PC-9 (cell line): ENCODE data around the gene MPI.

ENCODE experiments used
- CTCF ChIP-seq: fragments of 200-600 bp; sonication (generic); conservative IDR thresholded peaks from 2 replicates; pipeline ENCODE4 v1.6.1; 2017; ENCODE audit warnings: mixed run types, antibody characterized with exemption, mild to moderate bottlenecking, moderate library complexity
- EZH2 ChIP-seq: fragments of 200-600 bp; sonication (generic); IDR thresholded peaks from 2 replicates; pipeline ENCODE4 v1.8.0; 2017; ENCODE audit warnings: antibody characterized with exemption, low read depth

GRCh38 chr15:74865316-74865715 is 24.5 kb upstream of the MPI start:
- no peak for TF ChIP-seq CTCF
- TF ChIP-seq EZH2, result no peak
